Measurements from ENCODE around the gene OR10A2.
"Not testable (repeated sequence)": the region's sequence is repeated elsewhere in the genome, so short reads cannot be mapped to it uniquely, and the experiment has no call there.

Gene OR10A2

DNA sequence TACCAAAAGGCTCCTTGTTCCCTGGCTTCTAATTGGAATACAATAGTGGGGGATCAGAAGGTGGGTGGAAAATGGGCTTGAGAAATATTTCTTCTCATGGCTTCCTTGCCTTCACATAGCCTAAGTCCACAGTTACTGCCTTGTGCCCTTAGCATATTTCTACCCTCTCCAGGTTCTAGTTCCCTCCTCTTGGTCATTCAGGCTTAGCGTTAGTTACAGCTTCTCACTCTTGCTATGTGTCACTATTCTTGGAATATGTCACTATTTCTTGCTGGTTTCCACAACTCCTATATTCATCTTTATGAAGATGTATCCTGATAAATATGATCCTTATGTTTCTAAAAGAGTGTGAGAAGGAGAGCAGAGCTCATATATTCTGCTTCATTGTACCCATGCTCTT, 27.0 kb downstream of the OR10A2 start:
- DNase-seq = no peak

DNA sequence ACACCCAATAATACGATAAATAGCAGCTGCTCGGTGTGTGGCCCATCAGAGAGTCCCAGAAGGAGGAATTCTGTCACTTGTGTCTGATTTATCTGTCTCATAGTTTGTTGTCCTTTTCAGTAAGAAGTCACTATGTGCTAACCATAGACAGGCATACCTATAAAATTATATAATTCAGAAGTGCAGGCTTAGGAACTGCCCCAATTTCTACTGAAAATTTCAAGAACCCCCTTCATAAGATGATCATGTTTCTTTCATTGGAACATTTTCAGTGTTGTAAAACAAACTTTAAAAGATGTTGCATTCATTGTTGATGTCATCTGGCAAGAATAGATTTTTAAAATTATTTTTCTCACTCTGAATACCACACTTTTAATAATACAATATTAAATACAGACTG, 29.5 kb downstream of the OR10A2 start, which contains the start of gene OR2D2:
OR2D2 (minus strand) TSS at position 101 of the 400 bp plus-strand sequence; CDS start at position 101, 0 bp downstream.
- DNase-seq = no peak

DNA sequence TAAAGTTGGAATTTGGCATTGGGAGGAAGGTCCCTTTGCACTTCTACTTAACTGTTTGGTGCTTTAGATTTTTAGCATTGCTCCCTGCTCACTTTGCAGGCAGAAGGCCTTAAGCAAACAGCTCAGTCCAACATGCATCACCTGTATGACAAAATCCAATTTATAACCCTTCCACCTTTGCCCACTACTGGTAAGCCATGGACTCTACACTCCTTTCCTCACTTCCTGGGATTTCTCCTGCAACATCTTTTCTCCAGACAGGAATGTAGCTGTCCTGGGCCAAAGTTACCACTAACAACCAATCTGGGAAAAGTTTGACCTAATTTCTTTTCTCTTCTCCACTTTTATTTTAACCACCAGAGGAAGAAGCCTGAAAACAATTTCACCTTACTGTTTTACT, 31.2 kb downstream of the OR10A2 start:
- DNase-seq = no peak

DNA sequence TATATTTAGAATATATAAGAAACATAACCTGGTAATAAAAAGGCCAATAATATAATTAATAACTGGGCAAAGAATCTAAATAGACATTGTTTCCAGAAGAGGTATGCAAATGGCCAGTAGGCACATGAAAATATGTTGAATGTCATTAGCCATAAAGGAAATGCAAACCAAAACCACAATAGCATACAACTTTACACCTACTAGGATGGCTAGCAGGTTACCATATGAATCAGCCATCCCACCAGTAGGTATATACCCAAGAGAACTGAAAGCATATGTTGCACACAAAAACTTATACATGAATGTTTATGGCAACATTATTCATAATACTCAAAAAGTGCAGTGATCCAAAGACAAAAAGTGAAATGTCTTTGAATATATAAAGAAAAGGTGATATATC, 32.2 kb downstream of the OR10A2 start:
- DNase-seq = peak; percentile 35

DNA sequence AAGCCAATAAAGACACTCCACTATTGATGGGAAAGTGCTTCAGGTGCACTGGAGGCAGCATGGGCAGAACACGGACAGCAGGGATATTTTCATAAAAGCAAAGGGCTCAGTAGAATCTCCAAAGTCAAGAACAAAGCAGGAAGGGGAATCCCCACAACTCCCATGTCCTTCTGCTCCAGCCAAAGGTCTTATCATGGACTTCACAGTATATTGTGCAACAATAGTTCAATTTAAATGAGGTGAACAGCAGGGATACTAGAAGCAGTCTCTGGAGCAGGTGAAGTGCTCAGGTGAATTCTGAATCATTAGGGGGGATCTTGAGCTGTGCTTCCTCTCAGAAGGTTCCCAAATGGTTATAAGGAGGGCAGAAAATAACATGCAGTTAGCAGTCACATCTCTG, 36.1 kb downstream of the OR10A2 start:
- DNase-seq = no peak

DNA sequence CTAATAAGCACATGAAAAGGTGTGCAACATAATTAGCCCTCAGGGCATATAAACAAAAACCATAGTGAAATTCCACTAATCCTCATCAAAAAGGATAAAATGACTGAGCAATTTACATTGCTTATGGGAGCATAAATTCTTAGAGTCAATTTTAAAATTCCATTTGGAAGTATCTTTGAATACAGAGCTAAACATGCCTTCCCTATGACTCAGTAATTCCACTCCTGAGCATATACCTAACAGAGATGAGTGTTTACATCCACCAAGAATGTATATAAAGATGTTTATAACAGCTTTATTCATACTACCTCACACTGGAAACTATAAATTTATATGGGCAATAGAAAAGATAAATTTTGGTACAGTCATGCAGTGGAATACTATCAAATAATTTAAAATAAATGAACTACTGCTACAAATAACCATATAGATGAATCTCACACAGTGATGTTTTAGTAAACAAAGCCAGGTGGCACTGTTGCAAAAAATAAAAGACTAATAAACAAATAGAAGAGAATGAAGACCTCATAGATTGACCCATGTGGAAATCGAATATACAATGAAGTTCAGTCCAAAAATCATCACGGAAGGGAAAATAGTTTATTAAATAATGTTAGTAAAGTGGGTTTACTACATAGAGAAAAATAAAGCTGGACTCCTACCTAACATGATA, 37.6 kb downstream of the OR10A2 start:
- DNase-seq = no peak

DNA sequence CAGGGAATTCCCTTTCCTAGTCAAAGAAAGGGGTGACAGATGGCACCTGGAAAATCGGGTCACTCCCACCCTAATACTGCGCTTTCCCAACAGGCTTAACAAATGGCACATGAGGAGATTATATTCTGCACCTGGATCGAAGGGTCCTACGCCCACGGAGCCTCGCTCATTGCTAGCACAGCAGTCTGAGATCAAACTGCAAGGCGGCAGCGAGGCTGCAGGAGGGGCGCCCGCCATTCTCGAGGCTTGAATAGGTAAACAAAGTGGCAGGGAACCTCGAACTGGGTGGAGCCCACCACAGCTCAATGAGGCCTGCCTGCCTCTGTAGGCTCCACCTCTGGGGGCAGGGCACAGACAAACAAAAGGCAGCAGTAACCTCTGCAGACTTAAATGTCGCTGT, 41.9 kb downstream of the OR10A2 start:
- DNase-seq = not testable (repeated sequence)

DNA sequence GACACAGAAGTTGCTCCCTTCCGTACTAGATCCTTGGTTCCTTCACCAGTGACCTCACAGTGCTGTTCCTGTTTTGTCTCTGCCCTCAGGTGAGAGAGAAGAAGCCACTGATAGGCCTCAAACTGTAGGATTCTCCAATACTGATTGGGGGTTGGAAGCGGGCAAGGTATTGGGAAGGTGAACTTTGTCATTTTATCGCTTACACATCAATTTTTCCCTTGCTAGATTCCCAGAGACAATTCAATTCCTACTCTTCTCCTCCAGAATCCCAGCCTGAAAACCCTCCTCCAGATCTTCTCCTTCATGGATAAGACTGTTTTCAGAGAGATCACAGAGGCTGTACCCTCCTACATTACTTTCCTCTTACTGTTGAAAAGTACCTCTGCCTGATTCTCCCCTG, 48.5 kb downstream of the OR10A2 start:
- no peak for DNase-seq

DNA sequence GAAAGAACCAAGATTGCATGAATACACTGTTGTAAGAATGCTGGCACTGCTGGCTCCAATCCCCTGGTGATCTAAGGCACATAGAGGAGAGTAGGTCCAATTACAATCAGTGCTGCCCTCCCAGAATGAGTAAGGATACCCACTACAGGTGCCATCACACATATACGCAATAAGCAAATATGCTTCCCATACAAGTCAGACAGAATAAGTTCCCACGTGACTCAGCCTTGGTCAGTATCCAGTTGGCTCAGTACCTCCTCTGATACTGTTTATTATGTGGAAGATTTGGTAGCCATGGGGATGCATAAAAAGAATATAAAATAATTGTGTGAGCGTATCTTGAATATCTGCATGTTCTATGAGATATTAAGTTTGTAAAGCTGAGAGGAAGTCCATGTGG, 49.1 kb downstream of the OR10A2 start:
- DNase-seq = no peak

DNA sequence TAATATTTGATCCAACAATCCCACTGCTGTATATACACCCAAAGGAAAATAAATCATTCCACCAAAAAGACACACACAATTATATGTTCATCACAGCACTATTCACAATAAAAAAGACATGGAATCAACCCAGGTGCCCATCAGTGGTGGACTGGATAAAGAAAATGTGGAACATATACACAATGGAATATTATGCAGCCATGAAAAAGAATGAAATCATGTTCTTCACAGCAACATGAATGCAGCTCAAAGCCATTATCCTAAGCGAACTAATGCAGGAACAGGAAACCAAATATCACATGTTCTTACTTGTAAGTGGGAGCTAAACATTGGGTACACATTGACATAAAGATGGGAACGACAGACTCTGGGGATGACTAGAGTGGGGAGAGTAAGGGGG, 56.8 kb downstream of the OR10A2 start:
- no peak for DNase-seq

DNA sequence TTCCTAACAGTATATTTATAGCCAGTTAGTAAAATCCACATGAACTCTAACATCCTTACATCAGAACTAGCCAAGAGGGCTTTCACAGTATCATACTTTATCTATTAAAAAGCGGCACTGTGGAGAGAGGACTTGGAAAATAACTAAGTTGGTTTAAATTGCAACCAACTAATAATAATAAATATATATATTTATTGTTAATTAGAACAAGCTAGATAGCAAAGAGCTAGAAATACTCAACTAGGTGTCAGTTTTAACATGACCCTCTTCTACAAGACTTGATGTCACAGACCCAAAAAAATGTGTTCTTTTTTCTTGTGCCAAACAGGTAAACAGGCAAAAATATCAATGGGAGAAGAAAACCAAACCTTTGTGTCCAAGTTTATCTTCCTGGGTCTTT, 57.8 kb downstream of the OR10A2 start, which contains the start of gene OR2D3:
OR2D3 (plus strand) TSS at position 301 of the 400 bp plus-strand sequence; CDS start at position 301, 0 bp downstream.
- DNase-seq = no peak
